Fibroblast of lung (primary cell): ENCODE results near the gene STAM2. TPM values are rescaled to one million over a fixed set of nuclear protein-coding genes. Genes with fewer than 3 reads are reported as not detected.

Experiments used
- DNase-seq, 2 donors: peaks; one replicate each; pipeline versions ENCODE4 v3.0.0 to v3.0.0-alpha.2; 2010; ENCODE audit warnings: low read depth in 2 of 2
- H2AFZ ChIP-seq: 2 replicates; pipeline ENCODE4 v1.5.1; 2012; ENCODE audit warnings: low read length, control low read depth, inconsistent platforms
- H3K27ac ChIP-seq: 2 replicates; pipeline ENCODE4 v1.5.1; 2011; ENCODE audit warnings: low read length, control low read depth; ENCODE audit not compliant: insufficient read depth
- H3K27me3 ChIP-seq: 2 replicates; pipeline ENCODE4 v1.5.1; 2011; ENCODE audit warnings: mild to moderate bottlenecking, low read length; ENCODE audit not compliant: control insufficient read depth, insufficient read depth
- H3K36me3 ChIP-seq: 2 replicates; pipeline ENCODE4 v1.5.1; 2011; ENCODE audit warnings: low read length; ENCODE audit not compliant: control insufficient read depth, insufficient read depth
- H3K4me1 ChIP-seq: 2 replicates; pipeline ENCODE4 v1.5.1; 2011; ENCODE audit warnings: low read length; ENCODE audit not compliant: control insufficient read depth, insufficient read depth; ENCODE audit errors: extremely low read depth
- H3K4me2 ChIP-seq: 2 replicates; pipeline ENCODE4 v1.5.1; 2011; ENCODE audit warnings: low read length, control low read depth; ENCODE audit not compliant: insufficient read depth; ENCODE audit errors: extremely low read depth
- H3K4me3 ChIP-seq, 4 experiments: fragments of 200-600 bp in 1 of 4; sonication (generic) in 1 of 4; replicated peaks in 1 of 4; 2 replicates each; pipeline ENCODE4 v1.5.1; 2011 to 2016; ENCODE audit warnings: low read length in 4 of 4, low read depth in 3 of 4, mild to moderate bottlenecking in 3 of 4, control low read depth in 2 of 4, inconsistent platforms in 1 of 4, mixed read lengths in 1 of 4; ENCODE audit not compliant: insufficient read depth in 1 of 4; ENCODE audit errors: control extremely low read depth in 1 of 4
- H3K79me2 ChIP-seq: 2 replicates; pipeline ENCODE4 v1.5.1; 2012; ENCODE audit warnings: mild to moderate bottlenecking, low read length, inconsistent platforms; ENCODE audit not compliant: control insufficient read depth, insufficient read depth
- H3K9ac ChIP-seq: 2 replicates; pipeline ENCODE4 v1.5.1; 2011; ENCODE audit warnings: mild to moderate bottlenecking, low read length, control low read depth; ENCODE audit not compliant: insufficient read depth
- H3K9me3 ChIP-seq: 2 replicates; pipeline ENCODE4 v1.5.1; 2012; ENCODE audit warnings: low read depth, low read length; ENCODE audit not compliant: control insufficient read depth, insufficient read depth
- H4K20me1 ChIP-seq: 2 replicates; pipeline ENCODE4 v1.5.1; 2011; ENCODE audit warnings: low read length; ENCODE audit not compliant: control insufficient read depth, insufficient read depth; ENCODE audit errors: extremely low read depth
- CTCF ChIP-seq, 2 donors: IDR thresholded peaks in 1 of 2; conservative IDR thresholded peaks in 1 of 2; 1 replicate in 1 of 2; 2 replicates in 1 of 2; pipeline ENCODE4 v1.5.1; 2011 to 2012; ENCODE audit warnings: low read length in 2 of 2, control low read depth in 1 of 2, inconsistent platforms in 1 of 2, low read depth in 1 of 2, mild to moderate bottlenecking in 1 of 2
- EZH2 ChIP-seq: IDR thresholded peaks from 2 replicates; pipeline ENCODE4 v1.5.1; 2012; ENCODE audit warnings: low read length, control low read depth, mild to moderate bottlenecking; ENCODE audit errors: missing control alignments
- polyA plus RNA-seq, 2 donors: library from polyadenylated mRNA; depleted of rRNA in 1 of 2; stranded (reverse) in 1 of 2; unstranded in 1 of 2; fragments of >200 nt; gene quantifications; 2 replicates each; pipeline ENCODE4 v1.2.1, GENCODE V29; 2011 to 2012; ENCODE audit warnings: missing spikeins in 1 of 2
- total RNA-seq: library from RNA; depleted of rRNA; stranded (reverse); fragments of >200 nt; gene quantifications from 2 replicates; pipeline ENCODE4 v1.2.1, GENCODE V29; 2014

Gene STAM2
- total and polyA plus RNA-seq, 2 donors (not counting 1 experiment from before 2014, with no cell fraction given) = 43.3 to 44.2 TPM

GRCh38 chr2:152095146-152095545, 80.4 kb downstream of the STAM2 start:
- Histone ChIP-seq H2AFZ (no peak overlapping the region), H4K20me1 (peaks cover 2% of the 10 kb centered on the region), H3K79me2 (no peaks in the 10 kb centered on the region), H3K27ac (no peak overlapping the region), H3K36me3 (no peaks in the 10 kb centered on the region), H3K4me1 (peaks cover 7% of the 10 kb centered on the region), H3K9me3 (no peaks in the 10 kb centered on the region), H3K27me3 (peaks cover 12% of the 10 kb centered on the region), H3K9ac (no peak overlapping the region), H3K4me2 (no peak overlapping the region), H3K4me3 (no peak overlapping the region)
- DNase-seq = no peak
- TF ChIP-seq EZH2 = no peak
- TF ChIP-seq CTCF (conservative IDR thresholded peaks at IDR 0.05 in 1 of 2, IDR thresholded peaks at IDR 0.05 in 1 of 2; ENCODE audit: low read depth in 1 of 2, low read length in 2 of 2) = no peak

GRCh38 chr2:152094014-152094413, 81.5 kb downstream of the STAM2 start:
- H3K9me3 ChIP-seq = no peaks in the 10 kb centered on the region
- no peak for DNase-seq
- peaks cover 4% of the 10 kb centered on the region for H3K4me1 ChIP-seq
- H2AFZ ChIP-seq = no peak overlapping the region
- H3K79me2 ChIP-seq = no peaks in the 10 kb centered on the region
- H3K27ac ChIP-seq = no peak overlapping the region
- H3K9ac ChIP-seq = no peak overlapping the region
- H4K20me1 ChIP-seq = no peaks in the 10 kb centered on the region
- no peak overlapping the region for H3K4me2 ChIP-seq
- no peaks in the 10 kb centered on the region for H3K36me3 ChIP-seq
- H3K4me3 ChIP-seq = no peak overlapping the region
- TF ChIP-seq CTCF (conservative IDR thresholded peaks at IDR 0.05 in 1 of 2, IDR thresholded peaks at IDR 0.05 in 1 of 2; ENCODE audit: low read depth in 1 of 2, low read length in 2 of 2) (no peak), EZH2 (no peak)
- peaks cover 9% of the 10 kb centered on the region for H3K27me3 ChIP-seq

- peaks cover 8% of the 10 kb centered on the region for H3K27me3 ChIP-seq
These were observed 82.1 kb downstream of the STAM2 start for GRCh38 chr2:152093464-152093863.

More at GRCh38 chr2:152093464-152093863, 82.1 kb downstream of the STAM2 start:
- Histone ChIP-seq H3K4me1 (peaks cover 4% of the 10 kb centered on the region), H3K27ac (no peak overlapping the region), H3K9ac (no peak overlapping the region), H3K79me2 (no peaks in the 10 kb centered on the region), H4K20me1 (no peaks in the 10 kb centered on the region), H3K9me3 (no peaks in the 10 kb centered on the region), H2AFZ (no peak overlapping the region), H3K4me2 (no peak overlapping the region), H3K4me3 (no peak overlapping the region), H3K36me3 (no peaks in the 10 kb centered on the region)
- no peak for DNase-seq
- TF ChIP-seq CTCF (conservative IDR thresholded peaks at IDR 0.05 in 1 of 2, IDR thresholded peaks at IDR 0.05 in 1 of 2; ENCODE audit: low read depth in 1 of 2, low read length in 2 of 2) = no peak
- TF ChIP-seq EZH2 = no peak
